GM21825 (cell line): Measurements from ENCODE around the gene NPTXR.
"Not testable (repeated sequence)": the region's sequence is repeated elsewhere in the genome, so short reads cannot be mapped to it uniquely, and the experiment has no call there.

Experiments used
- ATAC-seq: cut with Tn5 transposase; IDR thresholded peaks from one replicate; pipeline ENCODE4 v1.9.1; 2021; ENCODE audit warnings: mild to moderate bottlenecking, moderate library complexity; ENCODE audit not compliant: unreplicated experiment

The NPTXR gene

GRCh38 chr22:38832005-38832978, 11.5 kb downstream of the NPTXR start:
- ATAC-seq: no peak

DNA sequence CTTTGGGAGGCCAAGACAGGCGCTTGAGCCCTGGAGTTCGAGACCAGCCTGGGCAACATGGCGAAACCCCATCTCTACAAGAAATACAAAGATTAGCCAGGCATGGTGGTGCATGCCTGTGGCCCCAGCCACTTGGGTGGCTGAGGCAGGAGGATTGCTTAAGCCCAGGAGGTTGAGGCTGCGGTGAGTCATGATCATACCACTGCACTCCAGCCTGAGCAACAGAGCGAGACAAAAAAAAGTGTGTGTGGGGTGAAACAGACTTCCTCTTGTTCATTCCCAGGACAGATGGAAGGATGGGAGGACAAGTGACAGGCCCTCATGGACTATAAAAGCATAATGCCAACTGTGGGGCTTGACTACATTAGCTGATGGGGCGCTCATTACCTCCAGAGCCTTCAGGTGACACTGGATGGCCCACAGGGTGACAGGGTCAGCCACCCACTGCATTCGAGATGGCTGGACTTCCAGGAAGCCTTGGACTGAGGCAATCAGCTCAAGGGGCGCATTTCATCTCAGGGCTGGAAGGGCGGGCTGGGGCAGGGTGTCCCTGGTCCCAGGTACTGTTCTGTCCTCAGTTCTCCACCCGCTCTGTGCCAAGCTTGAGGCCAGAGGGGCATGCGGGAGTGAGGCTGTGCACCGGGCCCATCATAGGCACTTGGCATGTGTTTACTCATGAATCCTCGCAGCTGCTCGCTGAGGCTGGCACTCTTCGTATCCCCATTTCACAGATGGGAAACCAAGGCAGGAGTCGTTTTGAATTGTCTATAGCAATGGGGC, 12.5 kb downstream of the NPTXR start:
- ATAC-seq: no peak

GRCh38 chr22:38830845-38831108, 13.1 kb downstream of the NPTXR start:
- ATAC-seq: no peak

DNA sequence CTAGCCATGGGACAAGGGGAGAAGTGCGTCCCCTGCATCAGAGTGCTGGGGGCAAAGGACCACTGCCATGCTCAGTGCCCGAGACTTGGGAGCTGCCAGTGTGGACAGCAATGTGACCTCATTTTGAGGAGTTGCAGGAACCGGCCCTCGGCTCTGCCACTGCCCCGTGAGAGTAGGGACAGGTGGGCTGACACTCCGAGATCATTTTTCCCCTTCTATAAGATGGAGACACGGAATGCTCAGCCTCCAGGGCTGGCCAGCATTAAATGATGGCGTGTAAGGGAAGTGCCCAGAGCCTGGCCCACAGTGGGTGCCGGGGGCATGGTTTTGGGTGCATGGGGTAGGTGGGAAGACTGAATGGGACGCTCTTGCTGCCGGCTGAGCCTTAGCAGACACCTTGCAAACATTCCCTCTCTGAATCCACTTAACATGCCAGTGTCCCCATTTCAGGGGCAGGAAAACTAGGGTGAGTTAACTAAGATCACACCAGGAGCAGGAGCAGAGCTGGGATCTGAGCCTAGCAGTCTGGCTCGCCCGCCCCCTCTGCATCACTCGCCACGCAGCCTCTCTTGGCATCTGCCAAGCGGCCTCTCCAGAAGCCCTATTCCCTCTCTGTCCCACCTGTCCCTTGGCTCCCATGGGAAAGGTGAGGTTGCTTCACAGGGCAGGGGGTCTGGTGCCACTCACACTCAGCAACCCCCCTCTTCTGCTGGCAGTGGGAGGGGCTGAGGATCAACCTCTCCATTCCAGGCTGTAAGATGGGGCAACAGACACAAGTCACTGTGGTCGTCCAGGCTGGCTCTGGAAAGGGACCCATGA, 13.6 kb downstream of the NPTXR start:
- ATAC-seq: no peak

DNA sequence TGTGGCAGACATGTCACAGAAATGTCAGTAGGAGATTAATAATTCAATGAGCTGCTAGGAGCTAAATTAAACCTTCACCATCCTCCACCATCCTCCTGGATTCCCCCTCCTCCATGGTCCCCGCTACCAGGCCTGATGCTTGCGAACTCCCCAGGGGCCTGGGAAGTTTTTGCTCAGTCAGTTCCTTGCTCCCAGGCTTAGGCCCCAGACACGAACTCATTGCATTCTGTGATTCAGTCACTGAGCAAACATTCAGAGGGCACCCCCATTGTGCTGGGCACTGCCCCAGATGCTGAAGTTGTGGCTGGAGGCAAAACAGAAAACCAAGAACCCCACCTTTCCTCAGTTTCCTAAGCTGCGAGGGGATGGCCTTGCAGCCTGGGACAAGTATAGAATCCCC, 14.3 kb downstream of the NPTXR start:
- no peak for ATAC-seq

DNA sequence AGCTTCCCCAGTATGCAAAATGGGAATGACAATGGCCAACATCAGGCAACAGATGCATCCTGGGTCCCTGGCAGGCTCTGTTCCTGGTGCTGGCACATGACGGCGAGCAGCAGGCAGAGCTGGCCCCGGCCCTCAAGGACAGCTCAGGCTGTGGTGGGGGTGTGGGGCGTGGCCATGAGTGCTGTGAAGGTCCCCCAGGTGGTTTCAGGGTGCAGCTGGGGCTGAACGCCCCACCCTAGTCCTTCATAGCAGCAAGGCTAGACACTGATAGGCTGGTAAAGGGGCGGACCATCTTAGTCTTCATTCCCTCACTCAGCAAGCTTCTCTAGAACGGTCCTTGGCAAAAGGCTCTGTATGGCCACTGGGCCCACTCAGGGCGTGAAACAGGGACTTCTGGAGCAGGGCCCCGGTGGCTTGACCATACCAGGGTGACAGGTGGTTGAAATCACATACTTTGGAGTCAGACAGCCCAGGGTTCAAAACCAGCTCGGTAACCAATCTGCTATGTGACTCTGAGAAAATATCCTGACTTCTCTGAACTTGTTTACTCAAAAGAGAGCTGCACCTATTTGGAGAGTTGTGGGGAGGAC, 15.1 kb downstream of the NPTXR start:
- ATAC-seq: no peak

DNA sequence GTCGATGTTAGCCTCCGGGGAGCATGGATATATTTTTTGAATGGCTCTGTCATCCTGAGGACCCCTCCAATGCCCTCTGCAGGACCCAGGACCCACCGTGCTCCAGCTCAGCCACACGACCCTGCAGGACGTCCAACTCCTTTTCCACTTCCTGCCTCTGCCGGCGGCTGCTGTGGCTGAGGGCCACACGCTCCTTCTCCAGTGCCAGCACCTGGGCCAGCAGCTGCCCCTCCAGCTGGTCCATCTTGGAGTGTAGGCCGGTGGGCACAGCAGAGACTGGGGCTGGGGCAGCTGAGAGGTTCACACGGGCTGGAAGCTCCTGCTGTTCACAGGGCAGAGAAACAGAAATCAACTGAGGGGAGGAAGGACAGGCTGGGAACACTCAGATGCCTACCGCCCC, 15.6 kb downstream of the NPTXR start:
- ATAC-seq: no peak

DNA sequence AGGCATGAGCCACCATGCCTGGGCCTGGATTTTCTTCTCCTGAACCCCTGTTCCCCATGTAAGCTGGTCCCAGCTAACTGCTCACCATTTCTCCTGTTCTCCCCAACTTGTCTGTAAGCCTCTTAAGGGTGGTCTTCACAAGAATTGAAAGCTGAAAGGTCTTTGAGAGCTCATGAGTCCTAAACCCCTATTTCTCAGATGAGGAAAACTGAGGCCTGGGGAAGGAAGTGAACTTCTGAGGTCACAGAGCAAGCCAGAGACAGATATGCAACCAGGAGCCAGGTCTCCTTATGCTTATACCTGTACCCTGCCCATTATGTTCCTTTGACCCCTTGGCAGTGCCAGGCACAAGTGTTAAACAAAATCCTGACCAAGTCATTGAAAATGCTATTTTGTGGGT, 16.3 kb downstream of the NPTXR start:
- ATAC-seq: no peak

DNA sequence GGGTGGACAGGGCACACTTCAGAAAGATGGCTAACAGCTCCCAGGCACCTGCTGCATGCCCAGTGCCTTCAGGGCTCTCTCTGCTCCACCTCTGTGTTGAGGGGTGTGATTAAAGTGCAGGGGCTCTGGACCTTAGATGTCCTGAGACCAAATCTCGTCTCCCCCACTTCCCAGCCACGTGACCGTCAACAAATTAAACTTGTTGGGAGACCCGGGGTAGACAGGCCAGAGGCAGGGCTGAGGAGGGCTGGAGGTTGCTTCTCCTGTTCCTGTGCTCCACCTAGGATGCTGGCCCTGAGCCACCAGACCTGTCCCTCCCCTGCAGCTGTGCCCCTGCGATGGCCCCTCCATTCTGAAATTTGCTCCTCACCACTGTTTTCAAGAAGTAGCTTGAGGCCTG, 17.0 kb downstream of the NPTXR start:
- ATAC-seq: no peak

DNA sequence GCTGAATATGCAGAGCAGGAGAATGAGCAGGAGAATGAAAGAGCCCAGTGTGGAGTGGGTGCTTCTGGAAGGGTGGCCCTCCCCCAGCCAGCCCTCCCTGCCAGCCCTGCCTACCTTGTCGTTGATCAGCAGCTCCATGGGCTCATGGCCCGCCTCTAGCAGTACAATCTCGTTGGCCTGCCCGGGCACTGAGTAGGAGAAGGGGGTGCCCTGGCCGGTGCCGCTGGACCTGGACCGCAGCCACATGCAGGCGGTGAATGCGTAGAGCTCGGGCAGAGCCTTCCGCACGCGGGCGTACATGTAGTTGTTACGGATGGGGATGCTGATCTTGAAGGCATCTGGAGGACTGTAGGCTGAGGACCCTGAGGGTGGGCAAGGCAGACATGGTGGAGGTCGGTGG, 17.4 kb downstream of the NPTXR start:
- no peak for ATAC-seq

GRCh38 chr22:38824585-38824984, 19.2 kb downstream of the NPTXR start:
- ATAC-seq: no peak

DNA sequence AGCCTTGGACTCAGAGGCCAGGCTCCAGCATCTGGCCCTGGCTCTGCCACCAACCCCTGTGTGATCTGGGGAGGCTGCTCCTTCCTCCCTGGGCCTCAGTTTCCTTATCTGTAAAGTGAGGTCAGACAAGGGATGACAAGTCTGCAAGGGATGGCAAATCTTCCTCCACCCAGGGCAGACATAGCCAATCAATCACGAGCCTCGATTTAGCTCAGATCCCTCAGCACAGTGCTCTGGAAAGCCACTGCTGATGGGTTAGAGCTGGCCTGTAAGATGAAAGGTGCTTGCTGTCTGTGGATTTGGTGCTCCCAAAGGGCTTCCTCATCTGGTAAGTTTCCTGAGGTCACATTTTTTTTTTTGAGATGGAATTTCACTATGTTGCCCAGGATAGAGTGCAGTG, 20.2 kb downstream of the NPTXR start:
- ATAC-seq: no peak

DNA sequence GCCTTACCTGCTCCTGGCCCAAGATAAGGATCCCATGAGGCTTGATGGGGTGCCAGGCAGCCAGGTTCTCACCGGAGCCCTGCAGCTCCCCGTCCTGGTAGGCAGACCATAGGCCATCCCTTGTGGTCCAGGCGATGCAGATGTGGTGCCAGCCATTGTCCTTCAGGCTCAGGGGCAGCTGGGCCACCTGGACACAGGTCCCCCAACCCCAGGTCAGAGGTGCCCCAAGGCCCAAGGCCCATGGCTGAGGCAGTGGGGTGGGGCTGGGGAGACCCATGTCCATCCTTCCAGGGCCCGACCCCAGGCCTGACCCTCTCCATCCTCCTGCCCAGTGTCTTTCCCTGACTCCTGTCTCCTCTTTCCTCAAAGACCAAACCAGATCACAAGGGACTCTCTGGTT, 20.8 kb downstream of the NPTXR start:
- ATAC-seq: no peak

DNA sequence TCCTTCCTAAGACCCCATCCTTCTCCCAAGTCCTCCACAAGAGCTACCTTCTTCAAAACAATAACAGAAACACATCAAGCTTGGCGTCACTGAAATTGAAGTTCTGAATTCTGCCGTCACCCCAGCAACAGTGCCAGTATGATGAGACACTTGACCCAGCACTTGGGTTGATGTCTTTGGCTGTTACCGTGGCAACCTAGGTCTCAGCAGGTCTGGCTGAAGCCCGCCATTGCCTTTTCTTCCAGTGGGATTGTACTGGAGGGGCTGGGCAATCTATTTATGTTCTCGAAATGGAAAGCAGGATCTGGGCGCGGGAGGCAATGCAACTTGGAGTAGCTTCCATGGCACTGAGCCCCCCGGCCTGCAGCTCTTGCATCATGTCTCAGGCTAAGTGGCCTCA, 23.8 kb downstream of the NPTXR start:
- ATAC-seq: no peak

GRCh38 chr22:38819387-38819940, 24.4 kb downstream of the NPTXR start:
- no peak for ATAC-seq

- ATAC-seq: no peak
Measured at GRCh38 chr22:38817196-38817595, 26.6 kb downstream of the NPTXR start.

DNA sequence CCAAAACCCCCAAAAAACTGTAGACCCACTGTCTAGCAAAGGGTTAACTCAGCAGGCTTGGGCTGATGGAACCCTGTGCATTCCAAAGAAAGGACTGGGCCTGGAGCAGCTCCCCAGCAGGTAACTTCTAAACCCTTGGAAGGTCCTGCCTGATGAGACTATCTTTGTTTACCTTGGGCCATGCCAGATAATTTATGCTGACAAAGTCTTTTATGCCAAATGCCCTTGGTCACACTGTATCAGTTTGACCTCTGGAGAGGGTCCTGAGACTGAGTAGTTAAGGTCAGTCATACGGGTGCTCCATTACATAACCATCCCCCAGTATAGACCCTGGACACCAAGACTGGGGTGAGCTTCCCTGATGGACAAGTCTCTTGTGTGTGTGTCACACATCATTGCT, 28.0 kb downstream of the NPTXR start:
- no peak for ATAC-seq

- ATAC-seq: no peak
Measured at GRCh38 chr22:38811241-38811640, 32.6 kb downstream of the NPTXR start.

GRCh38 chr22:38805041-38805593, 38.7 kb downstream of the NPTXR start:
- not testable (repeated sequence) for ATAC-seq

DNA sequence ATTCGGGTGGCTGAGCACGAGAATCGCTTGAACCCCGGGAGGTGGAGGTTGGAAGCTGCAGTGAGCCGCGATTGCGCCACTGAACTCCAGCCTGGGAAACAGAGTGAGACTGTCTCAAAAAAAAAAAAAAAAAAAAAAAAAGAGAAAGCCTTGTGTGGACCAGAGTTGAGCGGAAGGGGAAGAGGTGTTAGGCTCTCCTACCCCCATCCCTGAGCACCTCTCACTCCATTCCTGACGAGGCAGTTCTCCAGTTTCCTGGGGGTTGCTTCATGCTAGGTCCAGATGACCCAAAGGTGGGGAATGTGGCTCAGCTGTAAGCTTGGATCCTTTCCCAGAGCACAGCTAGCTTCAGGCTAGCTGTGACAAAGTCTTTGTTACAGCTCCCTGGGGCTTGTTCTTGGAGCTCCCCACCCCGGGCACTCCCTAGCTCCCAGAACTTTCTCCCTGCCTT, 41.1 kb downstream of the NPTXR start:
- no peak for ATAC-seq
